ENCODE data around the gene KCNQ1. TPM values are rescaled to one million over a fixed set of nuclear protein-coding genes. Genes with fewer than 3 reads are reported as not detected.

The KCNQ1 gene
- total and polyA plus RNA-seq, 2 of the 13 experiments (the other 11 are each of a cell fraction or from before 2014, with no cell fraction given) = 0.02 to 0.08 TPM

- no peak for TF ChIP-seq LBX2 (CRISPR knock-in tag; IDR thresholded peaks at IDR 0.05; ENCODE audit: borderline replicate concordance)
- peak; percentile 39 for TF ChIP-seq ZBTB33 (CRISPR knock-in tag; IDR thresholded peaks at IDR 0.05)
- TF ChIP-seq BATF2 (CRISPR knock-in tag; IDR thresholded peaks at IDR 0.05) = no peak
- 0 out of 2 replicates have a peak, but pooled peaks have one; percentile 3 for TF ChIP-seq NFE2 (CRISPR knock-in tag; IDR thresholded peaks at IDR 0.05)
- TF ChIP-seq ZNF331 (CRISPR knock-in tag; IDR thresholded peaks at IDR 0.05) = 0 out of 2 replicates have a peak, but pooled peaks have one; percentile 54
- TF ChIP-seq ZNF670 (CRISPR knock-in tag; IDR thresholded peaks at IDR 0.05; ENCODE audit: borderline replicate concordance) = no peak
- TF ChIP-seq ZNF143 (CRISPR knock-in tag; IDR thresholded peaks at IDR 0.05) = peak; percentile 42; the same call in 1 of the 2 replicates
- TF ChIP-seq EP300 (IDR thresholded peaks at IDR 0.05; ENCODE audit: low read depth in 2 of 2, low read length in 2 of 2) = no peak
- TF ChIP-seq EP300 (CRISPR knock-in tag; IDR thresholded peaks at IDR 0.05; ENCODE audit: borderline replicate concordance) = peak; percentile 23; the same call in 1 of the 2 replicates
- TF ChIP-seq GABPB1 (CRISPR knock-in tag; IDR thresholded peaks at IDR 0.05) = peak; percentile 46; the same call in 1 of the 2 replicates
- peak; percentile 75 for TF ChIP-seq JUND (CRISPR knock-in tag; IDR thresholded peaks at IDR 0.05)
- TF ChIP-seq BCL6 (CRISPR knock-in tag; IDR thresholded peaks at IDR 0.05) = peak; percentile 27; the same call in 1 of the 2 replicates
- TF ChIP-seq, protein P1, sequence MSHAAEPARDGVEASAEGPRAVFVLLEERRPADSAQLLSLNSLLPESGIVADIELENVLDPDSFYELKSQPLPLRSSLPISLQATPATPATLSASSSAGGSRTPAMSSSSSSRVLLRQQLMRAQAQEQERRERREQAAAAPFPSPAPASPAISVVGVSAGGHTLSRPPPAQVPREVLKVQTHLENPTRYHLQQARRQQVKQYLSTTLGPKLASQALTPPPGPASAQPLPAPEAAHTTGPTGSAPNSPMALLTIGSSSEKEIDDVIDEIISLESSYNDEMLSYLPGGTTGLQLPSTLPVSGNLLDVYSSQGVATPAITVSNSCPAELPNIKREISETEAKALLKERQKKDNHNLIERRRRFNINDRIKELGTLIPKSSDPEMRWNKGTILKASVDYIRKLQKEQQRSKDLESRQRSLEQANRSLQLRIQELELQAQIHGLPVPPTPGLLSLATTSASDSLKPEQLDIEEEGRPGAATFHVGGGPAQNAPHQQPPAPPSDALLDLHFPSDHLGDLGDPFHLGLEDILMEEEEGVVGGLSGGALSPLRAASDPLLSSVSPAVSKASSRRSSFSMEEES (CRISPR knock-in tag; IDR thresholded peaks at IDR 0.05) = peak; percentile 81
- peak; percentile 18; the same call in 1 of the 2 replicates for TF ChIP-seq TFAP4 (IDR thresholded peaks at IDR 0.05; ENCODE audit: borderline replicate concordance, low read depth)
- no peak for TF ChIP-seq ZNF432 (CRISPR knock-in tag; IDR thresholded peaks at IDR 0.05; ENCODE audit: borderline replicate concordance)
- no peak for TF ChIP-seq ZFP36 (IDR thresholded peaks at IDR 0.05; ENCODE audit: borderline replicate concordance, low read depth, low read length, partially characterized antibody)
- TF ChIP-seq, protein P2, sequence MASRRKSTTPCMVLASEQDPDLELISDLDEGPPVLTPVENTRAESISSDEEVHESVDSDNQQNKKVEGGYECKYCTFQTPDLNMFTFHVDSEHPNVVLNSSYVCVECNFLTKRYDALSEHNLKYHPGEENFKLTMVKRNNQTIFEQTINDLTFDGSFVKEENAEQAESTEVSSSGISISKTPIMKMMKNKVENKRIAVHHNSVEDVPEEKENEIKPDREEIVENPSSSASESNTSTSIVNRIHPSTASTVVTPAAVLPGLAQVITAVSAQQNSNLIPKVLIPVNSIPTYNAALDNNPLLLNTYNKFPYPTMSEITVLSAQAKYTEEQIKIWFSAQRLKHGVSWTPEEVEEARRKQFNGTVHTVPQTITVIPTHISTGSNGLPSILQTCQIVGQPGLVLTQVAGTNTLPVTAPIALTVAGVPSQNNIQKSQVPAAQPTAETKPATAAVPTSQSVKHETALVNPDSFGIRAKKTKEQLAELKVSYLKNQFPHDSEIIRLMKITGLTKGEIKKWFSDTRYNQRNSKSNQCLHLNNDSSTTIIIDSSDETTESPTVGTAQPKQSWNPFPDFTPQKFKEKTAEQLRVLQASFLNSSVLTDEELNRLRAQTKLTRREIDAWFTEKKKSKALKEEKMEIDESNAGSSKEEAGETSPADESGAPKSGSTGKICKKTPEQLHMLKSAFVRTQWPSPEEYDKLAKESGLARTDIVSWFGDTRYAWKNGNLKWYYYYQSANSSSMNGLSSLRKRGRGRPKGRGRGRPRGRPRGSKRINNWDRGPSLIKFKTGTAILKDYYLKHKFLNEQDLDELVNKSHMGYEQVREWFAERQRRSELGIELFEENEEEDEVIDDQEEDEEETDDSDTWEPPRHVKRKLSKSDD (CRISPR knock-in tag; IDR thresholded peaks at IDR 0.05; ENCODE audit: low read depth) = no peak
- TF ChIP-seq MAZ (IDR thresholded peaks at IDR 0.05; ENCODE audit: borderline replicate concordance, low read depth, low read length) = 0 out of 2 replicates have a peak, but pooled peaks have one; percentile 38
- no peak for TF ChIP-seq MAZ (CRISPR knock-in tag; IDR thresholded peaks at IDR 0.05; ENCODE audit: low read depth)
- TF ChIP-seq SAP130 (CRISPR knock-in tag; IDR thresholded peaks at IDR 0.05; ENCODE audit: low read depth) = peak; percentile 40; the same call in 1 of the 2 replicates
Measured at GRCh38 chr11:2533587-2534133, 88.9 kb downstream of the KCNQ1 start (continued).

Measured in HepG2 (cell line).